GM12891 (cell line): ENCODE measurements around the gene EMC10.

Experiments used
- PAX5 ChIP-seq: IDR thresholded peaks from 2 replicates; pipeline ENCODE4 v1.6.1; 2011; ENCODE audit warnings: low read length, moderate library complexity, mild to moderate bottlenecking; ENCODE audit not compliant: insufficient read depth, severe bottlenecking
- POLR2A ChIP-seq: IDR thresholded peaks from 2 replicates; pipeline ENCODE4 v1.6.1; 2011; ENCODE audit warnings: low read depth, low read length, control low read depth
- POLR2AphosphoS5 ChIP-seq: IDR thresholded peaks from 2 replicates; pipeline ENCODE4 v1.6.1; 2011; ENCODE audit warnings: low read depth, low read length, control low read depth
- POU2F2 ChIP-seq: IDR thresholded peaks from 2 replicates; pipeline ENCODE4 v1.6.1; 2011; ENCODE audit warnings: low read depth, mild to moderate bottlenecking, control low read depth, low read length, moderate library complexity
- SPI1 ChIP-seq: IDR thresholded peaks from 2 replicates; pipeline ENCODE4 v1.6.1; 2011; ENCODE audit warnings: low read depth, low read length, control low read depth
- TAF1 ChIP-seq: IDR thresholded peaks from 2 replicates; pipeline ENCODE4 v1.6.1; 2011; ENCODE audit warnings: low read depth, low read length, control low read depth

DNA sequence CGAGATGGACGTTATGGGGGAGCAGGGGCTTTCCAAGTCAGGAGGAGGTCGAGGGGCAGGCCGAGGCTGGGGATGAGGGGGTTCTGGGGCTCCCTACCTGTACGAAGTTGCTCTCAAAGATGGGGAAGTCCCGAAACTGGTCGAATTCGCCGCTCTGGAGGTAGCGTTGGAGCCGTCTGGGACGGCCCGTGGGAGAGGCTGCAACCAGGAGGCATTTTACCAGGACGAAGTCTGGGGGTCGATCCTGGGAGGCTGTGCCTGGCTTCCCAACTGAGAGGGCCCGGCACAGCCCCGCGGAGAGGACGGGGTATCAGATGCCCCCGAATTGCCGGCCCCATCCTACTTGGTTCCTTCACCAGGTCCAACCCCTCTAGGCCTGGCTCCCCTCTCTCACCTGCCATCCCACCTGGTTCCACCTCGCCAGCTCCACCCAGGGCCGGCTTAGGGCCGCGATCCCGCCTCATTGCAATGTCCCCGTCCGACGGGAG lies 527 bp upstream of the EMC10 start:
- TF ChIP-seq POU2F2 = no peak
- TF ChIP-seq TAF1 = no peak
- TF ChIP-seq POLR2A = no peak
- TF ChIP-seq POLR2AphosphoS5 = no peak
- no peak for TF ChIP-seq SPI1
- TF ChIP-seq PAX5 = no peak
